ENCODE data around the gene ERFE.
"Not testable (repeated sequence)": the region's sequence is repeated elsewhere in the genome, so short reads cannot be mapped to it uniquely, and the experiment has no call there.

The ERFE gene, protein sequence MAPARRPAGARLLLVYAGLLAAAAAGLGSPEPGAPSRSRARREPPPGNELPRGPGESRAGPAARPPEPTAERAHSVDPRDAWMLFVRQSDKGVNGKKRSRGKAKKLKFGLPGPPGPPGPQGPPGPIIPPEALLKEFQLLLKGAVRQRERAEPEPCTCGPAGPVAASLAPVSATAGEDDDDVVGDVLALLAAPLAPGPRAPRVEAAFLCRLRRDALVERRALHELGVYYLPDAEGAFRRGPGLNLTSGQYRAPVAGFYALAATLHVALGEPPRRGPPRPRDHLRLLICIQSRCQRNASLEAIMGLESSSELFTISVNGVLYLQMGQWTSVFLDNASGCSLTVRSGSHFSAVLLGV

DNA sequence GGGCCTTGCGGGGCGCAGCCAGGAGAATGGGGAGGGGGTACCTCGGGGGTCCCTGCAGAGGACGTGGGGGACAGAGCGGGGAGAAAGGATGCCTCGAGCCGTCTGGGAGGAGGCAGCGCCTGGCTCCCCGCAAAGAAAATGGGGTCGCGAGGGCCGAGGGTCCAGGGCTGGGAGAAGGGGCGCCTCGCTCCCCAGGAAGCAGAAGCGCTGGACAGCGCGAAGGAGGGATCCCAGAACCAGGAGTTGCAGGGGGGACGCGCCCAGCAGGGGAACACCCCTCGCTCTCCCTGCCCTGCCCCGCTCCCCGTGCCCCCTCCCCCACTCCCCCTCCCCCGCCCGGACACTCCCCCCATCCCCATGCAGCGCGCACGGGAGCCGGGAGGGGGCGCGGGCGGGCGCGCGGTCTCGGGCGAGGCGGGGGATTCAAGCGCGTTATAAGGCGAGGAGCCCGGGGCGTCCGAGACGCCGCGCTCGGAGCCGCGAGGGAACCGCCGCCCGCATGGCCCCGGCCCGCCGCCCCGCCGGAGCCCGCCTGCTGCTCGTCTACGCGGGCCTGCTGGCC, at the start of gene ERFE:
Gene ERFE (plus strand): TSS at position 462 of the 562 bp plus-strand sequence. CDS start 38 bp downstream, at position 500.
- Mint-ChIP-seq H3K9me3 (peaks cover 4% of the 10 kb centered on the region), H3K36me3 (ENCODE audit: low read depth) (no peaks in the 10 kb centered on the region), H3K27ac (no peak within 1 kb of the TSS), H3K4me1 (ENCODE audit: low read depth) (peaks cover 10% of the 10 kb centered on the region), H3K27me3 (peaks cover 31% of the 10 kb centered on the region), H3K4me3 (peak within 1 kb of the TSS; percentile 53)
- DNase-seq: peak; percentile 76

DNA sequence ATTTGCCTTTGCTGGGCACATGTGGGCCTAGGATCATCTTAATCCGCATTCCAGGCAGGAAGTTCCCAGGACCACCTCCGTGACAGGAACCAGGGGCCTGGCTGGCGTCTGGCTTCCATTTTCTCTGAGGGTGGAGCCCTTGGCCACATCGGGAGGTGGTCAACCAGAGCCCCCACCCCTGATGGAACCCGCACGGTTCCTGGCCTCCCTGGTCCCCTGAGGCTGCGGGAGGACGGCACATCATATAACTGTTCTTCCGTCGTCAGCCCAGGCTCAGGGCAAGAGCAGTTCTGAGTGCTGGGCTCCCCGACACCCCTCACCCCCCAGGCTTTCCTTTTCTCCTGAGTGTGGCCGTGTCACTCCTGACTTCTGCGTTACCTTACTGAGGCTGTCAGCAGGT, 45.2 kb upstream of the ERFE start:
- DNase-seq: no peak
- Mint-ChIP-seq H3K9me3 (peaks cover 13% of the 10 kb centered on the region), H3K4me3 (no peak overlapping the region), H3K36me3 (ENCODE audit: low read depth) (no peaks in the 10 kb centered on the region), H3K27me3 (peaks cover 7% of the 10 kb centered on the region), H3K27ac (no peak overlapping the region), H3K4me1 (ENCODE audit: low read depth) (peaks cover 5% of the 10 kb centered on the region)

DNA sequence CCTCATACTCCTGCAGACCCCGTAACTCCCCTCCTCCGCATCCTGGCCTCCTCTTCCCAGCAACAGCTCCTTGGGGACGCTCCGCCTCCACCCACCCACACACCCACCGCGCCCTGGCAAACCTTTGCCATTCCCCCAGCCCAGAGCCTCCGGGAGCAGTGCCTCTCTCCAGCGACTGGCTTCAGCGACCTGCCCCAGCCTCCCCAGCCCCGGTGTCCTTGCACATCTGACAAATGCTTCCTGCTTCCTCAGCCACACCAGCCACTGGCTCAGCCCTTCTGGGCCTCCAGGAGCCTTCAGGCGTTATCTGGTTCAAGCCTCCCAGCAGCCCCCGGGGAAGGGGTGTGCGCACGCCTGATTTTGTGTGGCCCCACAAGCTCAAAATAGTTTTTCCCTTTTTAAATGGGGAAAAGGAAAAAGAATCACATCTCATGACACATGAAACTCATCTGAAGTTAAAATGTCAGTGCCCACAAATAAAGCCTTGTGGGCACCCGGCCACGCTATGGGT, 44.4 kb upstream of the ERFE start:
- peaks cover 7% of the 10 kb centered on the region for H3K27me3 Mint-ChIP-seq
- H3K9me3 Mint-ChIP-seq: peaks cover 13% of the 10 kb centered on the region
- H3K4me1 Mint-ChIP-seq (ENCODE audit: low read depth): peaks cover 1% of the 10 kb centered on the region
- H3K27ac Mint-ChIP-seq: no peak overlapping the region
- H3K4me3 Mint-ChIP-seq: no peak overlapping the region
- no peaks in the 10 kb centered on the region for H3K36me3 Mint-ChIP-seq (ENCODE audit: low read depth)
- no peak for DNase-seq

DNA sequence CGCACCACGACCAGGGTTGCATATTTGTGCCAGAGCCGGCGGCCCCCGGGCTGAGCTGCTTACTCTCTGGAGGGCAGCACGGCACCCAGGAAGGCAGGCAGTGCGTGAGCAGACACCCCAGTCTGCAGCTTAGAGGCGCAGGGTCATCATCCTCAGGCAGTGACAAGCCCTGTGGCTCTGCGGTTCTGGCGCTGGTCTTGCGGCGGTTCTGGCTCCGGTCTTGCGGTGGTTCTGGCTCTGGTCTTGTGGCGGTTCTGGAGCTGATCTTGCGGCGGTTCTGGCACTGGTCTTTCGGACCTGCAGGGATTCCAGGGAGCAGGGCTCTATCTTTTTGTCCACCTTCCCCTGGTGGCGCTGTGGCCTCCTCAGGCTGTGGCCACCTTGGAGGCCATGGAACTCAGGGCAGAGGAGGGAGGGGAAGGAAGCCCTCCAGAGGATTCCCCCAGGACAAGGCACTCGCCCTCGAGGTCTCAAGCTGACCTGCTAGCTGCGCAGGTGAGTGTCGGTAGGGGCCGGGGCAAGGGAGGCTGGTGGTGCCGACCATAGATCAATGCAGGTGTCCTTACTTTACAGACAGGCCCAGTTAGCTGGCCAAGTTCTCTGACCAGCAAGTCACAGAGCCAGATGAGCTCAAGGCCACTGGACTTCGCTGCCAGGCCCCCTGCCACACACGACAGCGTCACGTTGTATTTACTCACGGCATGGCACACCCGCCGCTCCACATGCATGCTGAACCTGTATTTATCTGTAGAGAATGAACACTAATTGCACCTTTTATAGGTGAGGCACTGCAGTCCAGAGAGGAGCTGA, 43.7 kb upstream of the ERFE start:
- H3K27me3 Mint-ChIP-seq: peaks cover 9% of the 10 kb centered on the region
- no peak overlapping the region for H3K27ac Mint-ChIP-seq
- H3K9me3 Mint-ChIP-seq: peaks cover 13% of the 10 kb centered on the region
- H3K4me1 Mint-ChIP-seq (ENCODE audit: low read depth): no peaks in the 10 kb centered on the region
- no peak overlapping the region for H3K4me3 Mint-ChIP-seq
- DNase-seq: no peak
- no peaks in the 10 kb centered on the region for H3K36me3 Mint-ChIP-seq (ENCODE audit: low read depth)

DNA sequence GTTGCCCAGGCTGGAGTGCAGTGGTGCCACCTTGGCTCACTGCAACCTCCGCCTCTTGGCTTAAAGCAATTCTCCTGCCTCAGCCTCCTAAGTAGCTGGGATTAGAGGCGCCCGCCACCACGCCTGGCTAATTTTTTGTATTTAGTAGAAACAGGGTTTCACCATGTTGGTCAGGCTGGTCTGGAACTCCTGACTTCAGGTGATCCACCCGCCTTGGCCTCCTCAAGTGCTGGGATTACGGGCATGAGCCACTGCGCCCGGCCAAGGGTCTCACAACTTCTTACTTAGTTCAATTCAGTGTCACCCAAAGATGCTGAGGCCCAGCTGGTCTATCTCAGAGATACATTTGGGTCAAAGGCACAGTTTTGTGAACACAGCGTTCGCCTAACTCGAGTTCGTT, 43.1 kb upstream of the ERFE start:
- not testable (repeated sequence) for H3K4me3 Mint-ChIP-seq; H3K36me3 Mint-ChIP-seq (ENCODE audit: low read depth); H3K27ac Mint-ChIP-seq; H3K4me1 Mint-ChIP-seq (ENCODE audit: low read depth); H3K27me3 Mint-ChIP-seq; DNase-seq
- peaks cover 13% of the 10 kb centered on the region for H3K9me3 Mint-ChIP-seq

DNA sequence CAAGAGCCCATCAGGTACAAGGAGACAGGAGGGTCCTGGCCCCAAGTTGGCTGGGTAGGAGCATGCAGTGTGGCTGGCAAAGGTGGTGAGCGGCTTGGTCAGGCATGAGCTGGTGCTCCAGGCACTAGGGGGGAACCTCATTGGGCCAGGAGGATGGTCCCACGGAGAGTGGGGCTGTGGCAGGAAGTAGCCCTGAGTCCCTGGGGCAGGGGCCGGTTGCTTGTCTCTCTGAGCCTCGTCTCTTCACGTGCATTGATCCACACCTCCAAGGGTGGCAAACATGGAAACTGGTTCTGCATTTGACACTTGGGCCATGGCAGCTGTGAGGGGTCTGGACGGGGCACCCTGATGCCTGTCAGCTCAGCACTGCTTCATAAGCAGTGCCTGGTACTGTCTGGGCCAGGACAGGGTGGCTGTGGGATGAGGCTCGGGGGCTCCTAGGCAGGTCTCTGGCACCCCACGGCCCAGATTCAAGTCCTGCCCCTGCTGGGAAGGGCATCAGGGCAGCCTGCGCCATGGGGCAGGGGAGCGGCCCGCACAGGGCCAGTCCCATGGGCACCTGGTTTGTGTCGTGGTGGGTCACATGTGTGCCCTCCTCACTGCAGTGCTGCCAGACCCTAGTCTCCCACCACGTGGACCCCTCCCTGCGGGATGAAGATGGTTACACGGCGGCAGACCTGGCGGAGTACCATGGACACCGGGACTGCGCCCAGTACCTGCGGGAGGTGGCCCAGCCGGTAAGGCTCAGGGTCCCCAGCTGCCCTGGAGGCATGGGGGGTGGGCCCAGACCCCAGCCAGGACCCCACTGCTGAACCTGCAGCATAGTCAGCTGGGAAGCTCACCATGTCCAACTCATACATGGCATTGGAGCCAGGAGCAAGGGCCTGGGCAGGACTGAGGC, 42.2 kb upstream of the ERFE start:
- Mint-ChIP-seq H3K27me3 (peaks cover 9% of the 10 kb centered on the region), H3K36me3 (ENCODE audit: low read depth) (no peaks in the 10 kb centered on the region), H3K9me3 (peaks cover 13% of the 10 kb centered on the region), H3K27ac (no peak overlapping the region), H3K4me1 (ENCODE audit: low read depth) (no peaks in the 10 kb centered on the region), H3K4me3 (no peak overlapping the region)
- no peak for DNase-seq

DNA sequence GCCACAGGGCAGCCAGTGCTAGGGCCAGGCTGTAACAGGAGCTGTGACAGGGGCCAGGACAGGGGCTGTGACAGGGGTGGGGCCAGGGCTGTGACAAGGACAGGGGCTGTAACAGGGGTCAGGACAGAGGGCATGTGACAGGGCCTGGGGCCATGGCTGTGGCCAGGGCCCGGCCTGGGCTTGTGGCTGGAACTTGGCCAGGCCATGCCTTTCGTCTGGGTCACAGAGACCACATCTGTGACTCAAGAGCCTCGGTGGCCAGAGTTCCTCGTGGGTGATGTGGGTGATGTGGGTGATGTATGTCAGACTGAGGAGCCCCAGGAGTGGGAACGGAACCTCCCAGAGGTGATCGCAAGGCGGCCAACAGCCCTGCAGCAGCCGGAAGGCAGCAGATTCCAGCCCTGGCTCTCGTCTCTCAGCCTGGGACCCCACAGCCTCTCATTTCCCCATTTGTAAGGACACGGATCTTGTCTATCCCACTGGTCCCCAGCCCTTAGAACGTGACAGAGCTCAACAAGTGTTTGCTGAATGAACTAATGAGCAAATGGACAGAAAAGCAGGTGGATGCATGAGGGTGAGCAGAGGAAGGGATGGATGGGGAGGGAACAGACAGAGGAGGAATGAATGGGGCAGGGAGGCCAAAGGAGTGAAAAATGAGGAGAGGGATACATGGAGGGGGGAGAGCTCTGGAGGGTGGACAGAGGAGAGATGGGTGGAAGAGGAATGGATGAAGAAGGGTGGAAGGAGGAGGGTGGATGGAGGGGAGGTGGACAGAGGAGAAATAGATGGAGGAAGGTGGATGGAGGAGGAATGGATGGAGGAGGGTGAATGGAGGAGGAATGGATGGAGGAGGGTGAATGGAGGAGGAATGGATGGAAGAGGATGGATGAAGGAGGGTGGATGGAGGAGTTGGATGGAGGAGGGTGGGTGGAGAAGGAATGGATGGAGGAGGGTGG, 41.3 kb upstream of the ERFE start:
- DNase-seq: no peak
- Mint-ChIP-seq H3K36me3 (ENCODE audit: low read depth) (no peaks in the 10 kb centered on the region), H3K9me3 (peaks cover 9% of the 10 kb centered on the region), H3K4me3 (no peak overlapping the region), H3K4me1 (ENCODE audit: low read depth) (no peaks in the 10 kb centered on the region), H3K27ac (no peak overlapping the region), H3K27me3 (peaks cover 9% of the 10 kb centered on the region)

DNA sequence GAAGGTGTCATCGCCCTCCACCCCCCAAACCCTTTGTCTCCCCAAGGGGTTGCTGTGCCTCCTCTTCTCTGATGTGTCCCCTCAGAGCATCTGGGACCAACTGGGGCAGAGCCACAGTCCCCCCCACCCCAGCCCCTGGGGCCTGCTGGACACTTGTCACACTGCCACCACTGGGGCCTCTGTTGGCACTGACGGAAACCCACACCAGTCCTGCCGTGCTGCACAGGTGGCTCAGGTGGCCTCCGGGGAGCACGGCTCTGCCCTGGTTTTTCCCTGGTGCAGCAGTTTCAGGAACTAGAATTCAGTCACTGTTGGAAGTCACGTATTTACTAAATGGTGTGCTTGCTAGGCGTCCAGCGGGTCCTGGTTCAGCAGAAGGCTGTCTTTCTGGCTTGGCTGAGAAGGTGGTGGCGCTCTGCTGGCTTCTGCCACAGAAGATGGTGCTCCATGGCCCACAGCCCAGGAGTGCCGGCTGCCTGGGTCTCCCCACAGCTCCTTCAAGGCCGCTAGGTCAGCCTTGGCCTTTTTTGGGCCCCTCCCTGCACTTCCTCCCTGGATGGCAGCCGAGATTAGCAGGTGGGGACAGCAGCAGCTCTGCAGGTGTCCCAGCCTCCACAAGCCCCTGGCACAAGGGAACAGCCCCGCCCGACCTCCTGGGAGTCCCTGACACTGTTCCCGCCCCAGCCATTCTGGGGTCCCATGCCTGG, 38.9 kb upstream of the ERFE start:
- DNase-seq: no peak
- Mint-ChIP-seq H3K9me3 (no peaks in the 10 kb centered on the region), H3K27me3 (peaks cover 9% of the 10 kb centered on the region), H3K4me1 (ENCODE audit: low read depth) (no peaks in the 10 kb centered on the region), H3K36me3 (ENCODE audit: low read depth) (no peaks in the 10 kb centered on the region), H3K27ac (no peak overlapping the region), H3K4me3 (no peak overlapping the region)

DNA sequence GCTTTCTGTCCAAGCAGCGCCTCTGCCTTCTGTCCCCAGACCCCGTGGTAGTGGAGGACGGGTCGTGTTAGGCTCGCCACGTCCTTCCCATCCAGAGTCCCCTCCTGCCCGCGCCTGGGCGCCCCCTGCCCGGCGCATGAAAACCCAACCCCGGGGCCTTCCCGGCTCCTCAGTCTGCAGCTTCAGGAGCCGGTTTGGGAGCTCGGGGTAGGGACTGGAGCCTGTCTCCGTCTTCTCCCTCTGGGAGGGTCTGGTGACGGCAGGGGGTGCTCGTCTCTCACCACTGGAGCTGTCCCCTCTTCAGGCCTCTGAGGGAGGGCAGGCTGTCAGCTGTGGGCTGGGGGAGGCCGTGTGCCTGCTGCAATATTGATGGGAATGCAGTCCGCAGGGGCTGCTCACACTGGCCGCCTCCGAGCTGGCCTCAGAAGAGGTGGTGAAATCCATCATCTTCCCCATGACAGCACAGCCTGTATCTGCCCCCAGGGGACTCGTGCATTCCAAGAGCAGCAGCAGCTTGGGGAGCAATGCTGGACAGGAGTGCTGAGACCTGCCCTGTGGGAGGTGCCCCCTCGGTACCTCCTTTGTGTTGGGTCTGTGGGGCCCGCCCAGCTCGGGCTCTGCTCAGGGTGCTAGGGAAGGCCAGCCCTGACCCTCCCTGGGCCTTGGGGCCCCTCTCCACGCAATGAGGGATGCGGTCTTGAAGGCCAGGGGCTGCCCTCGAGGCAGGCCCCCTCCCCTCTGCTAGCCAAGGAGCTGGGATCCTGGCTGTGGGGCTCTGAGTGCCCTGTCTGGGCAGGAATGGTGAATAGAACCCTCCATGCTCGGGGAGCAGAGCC, 38.1 kb upstream of the ERFE start:
- Mint-ChIP-seq H3K36me3 (ENCODE audit: low read depth) (no peaks in the 10 kb centered on the region), H3K9me3 (no peaks in the 10 kb centered on the region), H3K27me3 (peaks cover 9% of the 10 kb centered on the region), H3K27ac (no peak overlapping the region), H3K4me1 (ENCODE audit: low read depth) (no peaks in the 10 kb centered on the region), H3K4me3 (no peak overlapping the region)
- DNase-seq: no peak

DNA sequence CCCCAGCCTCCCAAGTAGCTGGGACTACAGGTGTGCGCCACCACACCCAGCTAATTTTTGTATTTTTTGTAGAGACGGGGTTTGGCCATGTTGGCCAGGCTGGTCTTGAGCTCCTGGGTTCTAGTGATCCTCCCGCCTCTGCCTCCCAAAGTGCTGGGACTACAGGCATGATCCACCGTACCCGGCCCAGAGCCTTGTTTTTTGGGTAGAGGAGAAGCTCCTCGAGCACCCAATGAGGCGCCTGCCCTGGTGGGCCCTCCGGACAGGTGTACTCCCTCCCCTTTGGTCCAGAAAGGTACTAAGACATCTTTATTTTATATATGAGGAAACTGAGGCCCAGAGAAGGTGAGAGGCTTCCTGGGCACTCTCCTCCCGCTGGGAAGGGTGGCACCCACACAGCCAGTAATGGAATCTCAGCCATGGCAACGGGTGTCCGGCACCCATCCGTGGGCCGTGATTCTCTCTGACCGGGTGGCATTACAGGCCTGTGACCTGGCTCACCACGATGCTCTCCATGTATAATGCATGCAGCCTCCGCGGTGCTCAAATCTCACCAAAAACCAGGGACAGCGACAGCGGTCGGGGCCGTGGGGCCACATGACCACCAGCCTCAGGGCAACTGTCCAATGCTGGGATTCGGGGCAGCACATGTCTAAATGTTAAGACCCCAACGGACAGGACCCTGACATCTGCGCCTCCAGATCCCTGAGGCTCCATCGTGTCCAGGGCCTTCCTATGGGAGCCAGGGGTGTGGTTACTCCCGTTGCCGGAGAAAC, 37.1 kb upstream of the ERFE start:
- H3K9me3 Mint-ChIP-seq: no peaks in the 10 kb centered on the region
- H3K27me3 Mint-ChIP-seq: peaks cover 9% of the 10 kb centered on the region
- no peaks in the 10 kb centered on the region for H3K36me3 Mint-ChIP-seq (ENCODE audit: low read depth)
- DNase-seq: no peak
- no peak overlapping the region for H3K4me3 Mint-ChIP-seq
- H3K4me1 Mint-ChIP-seq (ENCODE audit: low read depth): no peaks in the 10 kb centered on the region
- no peak overlapping the region for H3K27ac Mint-ChIP-seq

DNA sequence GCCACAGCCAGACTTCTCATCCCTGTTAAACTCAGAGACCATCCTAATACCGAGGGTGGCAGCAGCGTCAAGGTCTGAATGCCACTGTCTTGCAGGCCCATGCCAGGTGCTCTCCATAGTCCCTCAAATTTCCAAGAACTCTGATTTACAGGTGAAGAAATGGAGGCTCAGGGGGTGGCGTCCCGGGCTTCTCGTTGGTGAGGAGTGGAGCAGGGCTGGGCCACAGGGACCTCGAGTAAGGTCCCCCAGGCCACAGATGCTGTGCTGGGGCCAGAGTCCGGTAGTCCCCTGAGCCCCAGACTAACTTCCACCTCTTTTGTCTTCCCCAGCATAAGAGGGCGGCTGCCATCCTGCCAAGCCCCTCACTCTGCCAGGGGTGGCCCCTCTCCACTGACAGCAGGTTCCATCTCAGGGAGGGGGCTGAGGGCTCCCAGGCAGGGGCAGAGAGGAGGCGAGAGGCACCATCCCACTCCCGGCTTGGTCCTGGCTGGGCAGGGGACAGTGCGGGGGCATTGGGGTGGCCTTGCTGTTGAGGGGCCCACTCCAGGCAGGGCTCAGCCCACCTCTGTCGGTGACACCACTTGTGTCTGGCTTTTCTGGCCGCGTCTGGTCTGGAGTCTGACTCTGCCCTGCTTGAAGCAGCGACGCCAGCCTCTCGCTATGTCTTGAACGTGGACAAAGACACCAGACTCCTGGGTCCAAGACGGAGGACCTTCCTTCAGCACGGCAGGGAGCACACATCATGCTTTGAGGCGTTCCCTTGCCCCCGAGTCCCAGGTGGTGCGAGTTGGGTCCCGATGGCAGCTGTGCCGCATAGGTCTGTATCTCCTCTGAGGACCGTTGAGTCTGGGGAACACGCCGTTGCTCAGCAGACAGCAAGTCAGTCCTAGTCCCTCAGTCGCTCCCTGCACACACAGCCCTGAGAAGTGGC, 36.2 kb upstream of the ERFE start:
- DNase-seq: no peak
- Mint-ChIP-seq H3K27ac (no peak overlapping the region), H3K36me3 (ENCODE audit: low read depth) (no peaks in the 10 kb centered on the region), H3K27me3 (peaks cover 5% of the 10 kb centered on the region), H3K4me3 (no peak overlapping the region), H3K9me3 (no peaks in the 10 kb centered on the region), H3K4me1 (ENCODE audit: low read depth) (no peaks in the 10 kb centered on the region)

All from activated T-cell treated with anti-CD3 and anti-CD28 coated beads, Interleukin-2, amount 50 U/mL, for 24 hours (primary cell).